ENCODE results near the gene DLG1. TPM values are rescaled to one million over a fixed set of nuclear protein-coding genes. Genes with fewer than 3 reads are reported as not detected.

The DLG1 gene
- total RNA-seq, 1 donor from 2014 or later, result 60.1 TPM

DNA sequence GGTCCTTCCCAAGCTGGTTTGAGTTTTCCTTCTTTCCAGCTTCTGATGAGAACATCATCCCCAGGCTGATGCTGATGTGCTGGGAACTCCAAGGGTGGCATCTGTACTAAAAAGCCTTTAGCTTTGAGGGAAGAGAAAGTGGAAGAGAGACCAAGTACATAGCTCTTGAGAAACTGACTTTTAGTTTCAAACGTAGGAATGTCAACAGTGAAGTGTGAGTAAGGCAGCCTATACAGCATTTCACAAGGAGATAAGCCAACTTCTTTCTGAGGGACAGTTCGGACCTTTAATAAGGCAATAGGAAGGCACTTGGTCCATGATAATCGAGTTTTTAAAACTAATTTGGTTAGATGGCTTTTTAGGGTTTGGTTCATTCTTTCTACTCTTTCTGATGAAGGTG, 53.7 kb downstream of the DLG1 start:
- peaks cover 28% of the 10 kb centered on the region for H3K36me3 ChIP-seq
- H3K4me1 ChIP-seq, result no peaks in the 10 kb centered on the region
- H3K9me3 ChIP-seq (replicated peaks), result peaks cover 65% of the 10 kb centered on the region
- H3K4me3 ChIP-seq, result no peak overlapping the region
- TF ChIP-seq, protein P1, sequence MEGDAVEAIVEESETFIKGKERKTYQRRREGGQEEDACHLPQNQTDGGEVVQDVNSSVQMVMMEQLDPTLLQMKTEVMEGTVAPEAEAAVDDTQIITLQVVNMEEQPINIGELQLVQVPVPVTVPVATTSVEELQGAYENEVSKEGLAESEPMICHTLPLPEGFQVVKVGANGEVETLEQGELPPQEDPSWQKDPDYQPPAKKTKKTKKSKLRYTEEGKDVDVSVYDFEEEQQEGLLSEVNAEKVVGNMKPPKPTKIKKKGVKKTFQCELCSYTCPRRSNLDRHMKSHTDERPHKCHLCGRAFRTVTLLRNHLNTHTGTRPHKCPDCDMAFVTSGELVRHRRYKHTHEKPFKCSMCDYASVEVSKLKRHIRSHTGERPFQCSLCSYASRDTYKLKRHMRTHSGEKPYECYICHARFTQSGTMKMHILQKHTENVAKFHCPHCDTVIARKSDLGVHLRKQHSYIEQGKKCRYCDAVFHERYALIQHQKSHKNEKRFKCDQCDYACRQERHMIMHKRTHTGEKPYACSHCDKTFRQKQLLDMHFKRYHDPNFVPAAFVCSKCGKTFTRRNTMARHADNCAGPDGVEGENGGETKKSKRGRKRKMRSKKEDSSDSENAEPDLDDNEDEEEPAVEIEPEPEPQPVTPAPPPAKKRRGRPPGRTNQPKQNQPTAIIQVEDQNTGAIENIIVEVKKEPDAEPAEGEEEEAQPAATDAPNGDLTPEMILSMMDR (IDR thresholded peaks at IDR 0.05; ENCODE audit: borderline replicate concordance), result no peak
- H3K27me3 ChIP-seq (ENCODE audit: low read depth), result no peaks in the 10 kb centered on the region
- no peak overlapping the region for H3K27ac ChIP-seq (replicated peaks)
- intact Hi-C loops (cut with micrococcal nuclease), result no loop called here
- DNase-seq, result no peak

DNA sequence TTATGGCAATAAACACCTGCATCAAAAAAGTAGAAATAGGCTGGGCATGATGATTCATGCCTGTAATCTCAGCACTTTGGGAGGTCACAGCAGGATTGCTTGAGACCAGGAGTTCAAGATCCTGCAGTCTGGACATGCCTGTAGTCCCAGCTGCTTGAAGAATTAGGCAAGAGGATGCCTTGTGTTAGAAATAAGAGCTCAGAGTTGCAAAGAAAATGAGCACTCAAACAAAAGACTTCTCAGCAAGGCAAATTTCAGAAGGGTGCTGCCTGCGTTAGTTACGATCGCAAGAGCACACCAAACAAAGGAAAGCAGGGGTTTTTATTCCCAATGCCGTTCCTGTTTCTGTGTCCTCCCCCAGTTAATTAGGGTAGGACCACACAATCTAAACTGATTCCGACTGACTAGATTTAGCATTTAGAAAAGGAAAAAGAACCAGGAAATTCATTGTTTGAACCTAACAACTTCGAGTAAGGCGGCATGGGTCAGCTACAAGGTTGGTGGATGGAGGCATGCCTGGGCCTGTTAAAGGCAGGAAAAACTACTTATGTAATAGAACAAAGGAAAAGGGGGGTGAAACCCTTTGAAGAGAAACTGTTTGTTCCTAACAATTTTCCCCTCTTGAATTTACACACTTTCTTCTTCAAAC, 55.5 kb downstream of the DLG1 start:
- H3K4me3 ChIP-seq, result no peak overlapping the region
- no peaks in the 10 kb centered on the region for H3K27me3 ChIP-seq (ENCODE audit: low read depth)
- DNase-seq, result no peak
- no peaks in the 10 kb centered on the region for H3K4me1 ChIP-seq
- TF ChIP-seq, protein P1 (IDR thresholded peaks at IDR 0.05; ENCODE audit: borderline replicate concordance), result no peak
- H3K9me3 ChIP-seq (replicated peaks), result peaks cover 48% of the 10 kb centered on the region
- H3K27ac ChIP-seq (replicated peaks), result no peak overlapping the region
- intact Hi-C loops (cut with micrococcal nuclease), result no loop called here
- H3K36me3 ChIP-seq, result peaks cover 28% of the 10 kb centered on the region

DNA sequence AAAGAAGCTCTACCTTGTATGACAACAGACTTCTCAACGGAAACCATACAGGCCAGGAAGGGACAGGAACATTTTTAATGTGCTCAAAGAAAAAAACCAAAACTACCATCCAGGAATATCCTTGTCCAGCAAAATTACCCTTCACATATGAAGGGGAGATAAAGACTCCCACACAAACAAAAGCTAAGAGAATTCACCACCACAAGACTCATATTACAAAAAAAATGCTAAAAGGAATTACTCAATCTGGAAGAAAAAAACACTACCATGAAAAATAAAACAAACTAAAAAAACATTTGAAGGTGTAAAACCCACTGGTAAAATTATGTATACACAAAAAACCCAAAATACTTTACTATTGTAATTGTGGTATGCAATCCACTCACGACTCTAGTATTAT, 57.2 kb downstream of the DLG1 start:
- DNase-seq, result no peak
- H3K27ac ChIP-seq (replicated peaks), result no peak overlapping the region
- H3K9me3 ChIP-seq (replicated peaks), result peaks cover 51% of the 10 kb centered on the region
- intact Hi-C loops (cut with micrococcal nuclease), result no loop called here
- no peak overlapping the region for H3K4me3 ChIP-seq
- no peaks in the 10 kb centered on the region for H3K27me3 ChIP-seq (ENCODE audit: low read depth)
- no peaks in the 10 kb centered on the region for H3K4me1 ChIP-seq
- TF ChIP-seq, protein P1 (IDR thresholded peaks at IDR 0.05; ENCODE audit: borderline replicate concordance), result no peak
- peaks cover 28% of the 10 kb centered on the region for H3K36me3 ChIP-seq

DNA sequence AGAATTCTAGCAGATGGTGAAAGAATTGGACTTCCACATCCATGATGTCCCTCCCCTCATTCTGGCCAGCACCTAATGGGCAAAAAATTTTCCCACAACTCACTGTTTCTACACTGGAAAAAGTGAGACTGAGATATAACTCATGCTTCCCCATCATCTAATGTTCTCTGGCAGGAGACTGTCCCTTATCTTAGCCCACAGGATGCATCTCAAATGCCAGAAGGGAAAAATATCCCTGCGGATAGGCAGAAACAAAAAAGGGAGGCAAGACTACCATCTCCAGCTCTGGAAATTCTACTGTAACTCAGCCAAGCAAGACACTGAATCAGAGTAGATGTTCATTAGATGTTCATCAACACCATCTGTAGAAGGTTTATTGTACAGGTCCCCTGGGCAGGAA, 58.6 kb downstream of the DLG1 start:
- Histone ChIP-seq H3K27ac (replicated peaks) (no peak overlapping the region), H3K36me3 (peaks cover 37% of the 10 kb centered on the region), H3K27me3 (ENCODE audit: low read depth) (no peaks in the 10 kb centered on the region), H3K4me3 (no peak overlapping the region), H3K4me1 (no peaks in the 10 kb centered on the region), H3K9me3 (replicated peaks) (peaks cover 64% of the 10 kb centered on the region)
- DNase-seq, result no peak
- TF ChIP-seq, protein P1 (IDR thresholded peaks at IDR 0.05; ENCODE audit: borderline replicate concordance), result no peak
- intact Hi-C loops (cut with micrococcal nuclease), result no loop called here

DNA sequence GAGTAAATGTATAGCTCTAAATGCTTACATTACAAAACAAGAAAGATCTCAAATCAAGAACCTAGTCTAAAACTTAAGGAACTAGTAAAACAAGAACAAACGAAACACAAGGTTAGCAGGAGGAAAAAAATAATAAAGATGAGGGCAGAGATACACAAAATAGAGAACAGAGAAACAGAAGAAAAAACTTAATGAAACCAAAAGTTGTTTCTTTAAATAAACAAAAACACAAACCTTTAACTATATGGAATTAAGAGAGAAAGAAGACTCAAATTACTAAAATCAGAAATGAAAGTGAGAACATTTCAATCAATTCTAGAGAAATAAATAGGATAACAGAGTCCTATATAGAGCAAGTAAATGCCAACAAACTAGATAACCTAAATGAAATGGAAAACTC, 59.6 kb downstream of the DLG1 start:
- Histone ChIP-seq H3K27me3 (ENCODE audit: low read depth) (no peaks in the 10 kb centered on the region), H3K9me3 (replicated peaks) (peaks cover 55% of the 10 kb centered on the region), H3K36me3 (peaks cover 26% of the 10 kb centered on the region), H3K27ac (replicated peaks) (no peak overlapping the region), H3K4me1 (no peaks in the 10 kb centered on the region), H3K4me3 (no peak overlapping the region)
- TF ChIP-seq, protein P1 (IDR thresholded peaks at IDR 0.05; ENCODE audit: borderline replicate concordance), result no peak
- DNase-seq, result no peak
- intact Hi-C loops (cut with micrococcal nuclease), result no loop called here

Data from left ventricle myocardium inferior (tissue), 1 donor.